ENCODE results near the gene MLLT10.

MLLT10 gene

GRCh38 chr10:21517134-21518031 is 16.6 kb upstream of the MLLT10 start:
- peak overlapping the region in 1 of 2 donors; percentile 16 for H3K9ac ChIP-seq (ENCODE audit: low read depth in 1 of 2, low read length in 2 of 2)
- peaks cover 65 to 77% of the 10 kb centered on the region in 2 donors for H3K27me3 ChIP-seq (ENCODE audit: control insufficient read depth in 1 of 2, insufficient read depth in 2 of 2, low read length in 2 of 2)

GRCh38 chr10:21518149-21518640 is 15.8 kb upstream of the MLLT10 start:
- no peaks in the 10 kb centered on the region for H3K36me3 ChIP-seq (ENCODE audit: control insufficient read depth in 1 of 2, insufficient read depth in 2 of 2, low read length in 2 of 2)
- H3K9me3 ChIP-seq (ENCODE audit: control insufficient read depth in 1 of 2, low read length in 2 of 2), result no peaks in the 10 kb centered on the region
- no peak overlapping the region for H3K9ac ChIP-seq (ENCODE audit: low read depth in 1 of 2, low read length in 2 of 2)
- peaks cover 18 to 29% of the 10 kb centered on the region in 2 donors for H3K4me1 ChIP-seq (ENCODE audit: control insufficient read depth in 1 of 2, insufficient read depth in 2 of 2, low read length in 2 of 2)
- no peak overlapping the region for H3K27ac ChIP-seq (ENCODE audit: low read depth, low read length)
- H3K4me3 ChIP-seq (ENCODE audit: low read depth in 1 of 2, low read length in 2 of 2), result peak overlapping the region in 1 of 2 donors; percentile 65
- H3K27me3 ChIP-seq (ENCODE audit: control insufficient read depth in 1 of 2, insufficient read depth in 2 of 2, low read length in 2 of 2), result peaks cover 68 to 74% of the 10 kb centered on the region in 2 donors

More at GRCh38 chr10:21517134-21518031, 16.6 kb upstream of the MLLT10 start:
- H3K9me3 ChIP-seq (ENCODE audit: control insufficient read depth in 1 of 2, low read length in 2 of 2), result no peaks in the 10 kb centered on the region
- H3K4me1 ChIP-seq (ENCODE audit: control insufficient read depth in 1 of 2, insufficient read depth in 2 of 2, low read length in 2 of 2), result peaks cover 23 to 29% of the 10 kb centered on the region in 2 donors
- H3K27ac ChIP-seq (ENCODE audit: low read depth, low read length), result no peak overlapping the region
- peak overlapping the region; percentile 65 to 70 for H3K4me3 ChIP-seq (ENCODE audit: low read depth in 1 of 2, low read length in 2 of 2)
- H3K36me3 ChIP-seq (ENCODE audit: control insufficient read depth in 1 of 2, insufficient read depth in 2 of 2, low read length in 2 of 2), result no peaks in the 10 kb centered on the region

DNA sequence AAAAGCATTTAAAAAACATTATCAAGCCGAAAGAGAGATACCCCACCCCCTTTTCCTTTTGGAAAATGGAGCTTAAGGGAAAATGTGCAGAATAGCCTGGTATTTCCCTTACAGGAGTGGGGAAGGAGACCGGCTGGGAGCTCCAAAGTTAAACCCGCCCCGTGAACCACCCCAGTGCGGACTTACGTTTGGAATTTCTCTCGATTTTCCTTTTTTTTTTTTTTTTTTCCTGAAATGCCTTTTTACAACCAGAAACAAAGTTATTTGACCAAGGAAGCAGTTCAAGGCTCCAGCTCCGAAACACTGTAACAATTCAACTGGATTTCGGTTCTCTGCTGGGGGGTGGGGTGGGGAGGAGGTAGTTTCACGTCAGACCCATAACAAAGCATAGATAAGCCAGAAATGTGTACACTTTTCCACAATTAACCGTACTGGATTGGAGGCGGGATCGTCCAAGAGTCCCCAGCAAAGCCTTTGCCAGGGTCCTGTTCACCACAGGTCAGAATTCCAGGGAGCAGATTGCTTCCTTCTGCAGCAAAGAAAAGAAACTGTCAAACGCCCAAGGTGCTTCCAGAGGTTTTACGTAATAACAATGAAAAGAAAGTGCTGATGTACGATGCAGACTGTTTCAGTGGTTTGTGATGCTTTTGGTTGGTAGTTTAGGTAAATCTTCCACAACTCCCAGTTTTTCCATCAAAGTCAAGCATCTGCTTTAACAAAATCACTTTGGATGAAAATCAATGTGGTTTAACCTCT is 15.2 kb upstream of the MLLT10 start:
- H3K9ac ChIP-seq (ENCODE audit: low read depth in 1 of 2, low read length in 2 of 2), result no peak overlapping the region
- peaks cover 61 to 68% of the 10 kb centered on the region in 2 donors for H3K27me3 ChIP-seq (ENCODE audit: control insufficient read depth in 1 of 2, insufficient read depth in 2 of 2, low read length in 2 of 2)

GRCh38 chr10:21519397-21519933 is 14.6 kb upstream of the MLLT10 start:
- Histone ChIP-seq H3K4me3 (ENCODE audit: low read depth in 1 of 2, low read length in 2 of 2) (peak overlapping the region; percentile 25 to 47), H3K9me3 (ENCODE audit: control insufficient read depth in 1 of 2, low read length in 2 of 2) (no peaks in the 10 kb centered on the region), H3K9ac (ENCODE audit: low read depth in 1 of 2, low read length in 2 of 2) (no peak overlapping the region), H3K27ac (ENCODE audit: low read depth, low read length) (peak overlapping the region; percentile 5), H3K4me1 (ENCODE audit: control insufficient read depth in 1 of 2, insufficient read depth in 2 of 2, low read length in 2 of 2) (peaks cover 18 to 29% of the 10 kb centered on the region in 2 donors), H3K36me3 (ENCODE audit: control insufficient read depth in 1 of 2, insufficient read depth in 2 of 2, low read length in 2 of 2) (no peaks in the 10 kb centered on the region), H3K27me3 (ENCODE audit: control insufficient read depth in 1 of 2, insufficient read depth in 2 of 2, low read length in 2 of 2) (peaks cover 61 to 65% of the 10 kb centered on the region in 2 donors)

More for the DNA sequence above, 15.2 kb upstream of the MLLT10 start:
- Histone ChIP-seq H3K4me1 (ENCODE audit: control insufficient read depth in 1 of 2, insufficient read depth in 2 of 2, low read length in 2 of 2) (peaks cover 18 to 29% of the 10 kb centered on the region in 2 donors), H3K27ac (ENCODE audit: low read depth, low read length) (no peak overlapping the region), H3K4me3 (ENCODE audit: low read depth in 1 of 2, low read length in 2 of 2) (peak overlapping the region in 1 of 2 donors; percentile 65), H3K9me3 (ENCODE audit: control insufficient read depth in 1 of 2, low read length in 2 of 2) (no peaks in the 10 kb centered on the region), H3K36me3 (ENCODE audit: control insufficient read depth in 1 of 2, insufficient read depth in 2 of 2, low read length in 2 of 2) (no peaks in the 10 kb centered on the region)

- Histone ChIP-seq H3K27me3 (ENCODE audit: control insufficient read depth in 1 of 2, insufficient read depth in 2 of 2, low read length in 2 of 2) (peaks cover 60 to 63% of the 10 kb centered on the region in 2 donors), H3K9ac (ENCODE audit: low read depth in 1 of 2, low read length in 2 of 2) (no peak overlapping the region), H3K4me3 (ENCODE audit: low read depth in 1 of 2, low read length in 2 of 2) (peak overlapping the region; percentile 25 to 47), H3K36me3 (ENCODE audit: control insufficient read depth in 1 of 2, insufficient read depth in 2 of 2, low read length in 2 of 2) (no peaks in the 10 kb centered on the region), H3K27ac (ENCODE audit: low read depth, low read length) (peak overlapping the region; percentile 5), H3K4me1 (ENCODE audit: control insufficient read depth in 1 of 2, insufficient read depth in 2 of 2, low read length in 2 of 2) (peaks cover 18 to 30% of the 10 kb centered on the region in 2 donors), H3K9me3 (ENCODE audit: control insufficient read depth in 1 of 2, low read length in 2 of 2) (no peaks in the 10 kb centered on the region)
Observed at GRCh38 chr10:21519941-21520436, 14.0 kb upstream of the MLLT10 start.

- Histone ChIP-seq H3K27ac (ENCODE audit: low read depth, low read length) (no peak overlapping the region), H3K27me3 (ENCODE audit: control insufficient read depth in 1 of 2, insufficient read depth in 2 of 2, low read length in 2 of 2) (peaks cover 59 to 63% of the 10 kb centered on the region in 2 donors), H3K4me3 (ENCODE audit: low read depth in 1 of 2, low read length in 2 of 2) (peak overlapping the region in 1 of 2 donors; percentile 47)
Observed at GRCh38 chr10:21520509-21520908, 13.5 kb upstream of the MLLT10 start.

GRCh38 chr10:21520949-21521348 is 13.1 kb upstream of the MLLT10 start:
- Histone ChIP-seq H3K27ac (ENCODE audit: low read depth, low read length) (no peak overlapping the region), H3K9ac (ENCODE audit: low read depth in 1 of 2, low read length in 2 of 2) (no peak overlapping the region), H3K4me3 (ENCODE audit: low read depth in 1 of 2, low read length in 2 of 2) (no peak overlapping the region), H3K9me3 (ENCODE audit: control insufficient read depth in 1 of 2, low read length in 2 of 2) (no peaks in the 10 kb centered on the region), H3K4me1 (ENCODE audit: control insufficient read depth in 1 of 2, insufficient read depth in 2 of 2, low read length in 2 of 2) (peaks cover 18 to 33% of the 10 kb centered on the region in 2 donors), H3K27me3 (ENCODE audit: control insufficient read depth in 1 of 2, insufficient read depth in 2 of 2, low read length in 2 of 2) (peaks cover 54 to 59% of the 10 kb centered on the region in 2 donors), H3K36me3 (ENCODE audit: control insufficient read depth in 1 of 2, insufficient read depth in 2 of 2, low read length in 2 of 2) (no peaks in the 10 kb centered on the region)

More at GRCh38 chr10:21520509-21520908, 13.5 kb upstream of the MLLT10 start:
- no peaks in the 10 kb centered on the region for H3K36me3 ChIP-seq (ENCODE audit: control insufficient read depth in 1 of 2, insufficient read depth in 2 of 2, low read length in 2 of 2)
- no peak overlapping the region for H3K9ac ChIP-seq (ENCODE audit: low read depth in 1 of 2, low read length in 2 of 2)
- no peaks in the 10 kb centered on the region for H3K9me3 ChIP-seq (ENCODE audit: control insufficient read depth in 1 of 2, low read length in 2 of 2)
- H3K4me1 ChIP-seq (ENCODE audit: control insufficient read depth in 1 of 2, insufficient read depth in 2 of 2, low read length in 2 of 2), result peaks cover 18 to 35% of the 10 kb centered on the region in 2 donors

DNA sequence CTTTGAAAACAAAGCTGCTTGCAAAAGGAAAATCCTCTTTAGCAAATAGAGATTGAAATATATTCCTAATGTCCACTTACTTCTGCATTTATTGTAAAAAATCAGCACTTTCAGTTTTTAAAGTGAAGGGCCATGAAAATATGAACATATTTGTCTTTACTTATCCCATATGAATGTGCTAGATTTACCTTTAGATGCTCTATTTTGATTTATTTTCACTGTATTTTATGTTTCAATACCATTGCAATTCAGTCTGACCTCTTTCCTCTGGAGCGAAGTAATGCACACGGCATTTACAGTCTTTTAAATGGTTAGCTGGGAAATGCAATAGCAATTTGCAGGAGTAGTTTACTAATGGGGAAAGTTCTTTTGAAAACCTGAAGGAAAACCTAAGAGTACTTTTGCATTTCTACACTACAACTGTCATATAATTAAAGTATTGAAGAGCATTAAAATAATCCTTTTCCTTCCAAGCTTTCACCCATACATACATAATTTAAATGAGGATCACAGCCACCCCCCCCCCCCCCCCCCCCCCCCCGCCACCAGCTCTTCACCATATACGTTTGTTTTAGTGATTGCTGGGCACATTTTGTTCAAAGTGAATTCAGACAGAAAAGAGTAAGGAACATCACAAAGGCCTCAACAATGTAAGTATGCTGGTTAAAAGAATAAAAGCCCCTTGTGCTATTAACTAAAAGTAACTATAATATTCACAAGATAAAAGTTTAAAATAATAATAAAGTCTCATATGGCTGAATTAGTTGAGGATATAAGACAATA is 12.1 kb upstream of the MLLT10 start:
- no peaks in the 10 kb centered on the region for H3K36me3 ChIP-seq (ENCODE audit: control insufficient read depth in 1 of 2, insufficient read depth in 2 of 2, low read length in 2 of 2)
- no peak overlapping the region for H3K4me3 ChIP-seq (ENCODE audit: low read depth in 1 of 2, low read length in 2 of 2)
- no peak overlapping the region for H3K9ac ChIP-seq (ENCODE audit: low read depth in 1 of 2, low read length in 2 of 2)
- no peaks in the 10 kb centered on the region for H3K9me3 ChIP-seq (ENCODE audit: control insufficient read depth in 1 of 2, low read length in 2 of 2)
- peaks cover 48 to 58% of the 10 kb centered on the region in 2 donors for H3K27me3 ChIP-seq (ENCODE audit: control insufficient read depth in 1 of 2, insufficient read depth in 2 of 2, low read length in 2 of 2)
- H3K27ac ChIP-seq (ENCODE audit: low read depth, low read length), result no peak overlapping the region
- peaks cover 14 to 26% of the 10 kb centered on the region in 2 donors for H3K4me1 ChIP-seq (ENCODE audit: control insufficient read depth in 1 of 2, insufficient read depth in 2 of 2, low read length in 2 of 2)
